ENCODE results near the gene FAS. TPM values are rescaled to one million over a fixed set of nuclear protein-coding genes. Genes with fewer than 3 reads are reported as not detected.

The FAS gene
- total RNA-seq, 6 donors from 2014 or later: 30.1 to 80.3 (median 44.4) TPM

DNA sequence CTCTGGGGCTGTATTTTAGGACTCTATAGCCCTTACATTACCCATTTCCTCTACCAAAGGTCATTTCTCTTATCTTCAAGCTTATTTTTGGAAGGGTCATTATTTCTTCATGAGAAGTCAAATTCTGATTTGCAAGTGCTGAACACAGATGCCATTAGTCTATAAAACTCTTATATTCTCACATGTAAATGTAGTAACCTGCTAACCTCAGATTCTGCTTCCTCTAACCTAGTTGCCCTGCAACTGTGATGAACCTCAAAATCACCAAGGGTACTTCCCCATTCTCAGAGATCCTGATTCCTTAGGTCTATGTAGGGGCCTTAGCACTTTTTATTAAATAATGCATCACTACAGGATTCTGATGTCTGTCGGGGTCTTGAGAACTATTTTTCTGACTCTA is 6.3 kb downstream of the FAS start:
- Histone ChIP-seq H3K4me3 (no peak overlapping the region), H3K36me3 (no peaks in the 10 kb centered on the region), H3K27me3 (no peaks in the 10 kb centered on the region), H3K4me1 (peaks cover 30 to 73% (median 47%) of the 10 kb centered on the region in 4 donors), H3K9me3 (no peaks in the 10 kb centered on the region), H3K27ac (peak overlapping the region in 2 of 4 donors; percentile 42 to 51)
- DNase-seq (no peak), ATAC-seq (ENCODE audit: low FRiP score in 2 of 2) (no peak)
- WGBS, 2 donors: 64 to 100% methylated on average over 1 of the region's 1 CpG
- no peak for TF ChIP-seq EP300 (IDR thresholded peaks at IDR 0.05)
- TF ChIP-seq, protein P1, sequence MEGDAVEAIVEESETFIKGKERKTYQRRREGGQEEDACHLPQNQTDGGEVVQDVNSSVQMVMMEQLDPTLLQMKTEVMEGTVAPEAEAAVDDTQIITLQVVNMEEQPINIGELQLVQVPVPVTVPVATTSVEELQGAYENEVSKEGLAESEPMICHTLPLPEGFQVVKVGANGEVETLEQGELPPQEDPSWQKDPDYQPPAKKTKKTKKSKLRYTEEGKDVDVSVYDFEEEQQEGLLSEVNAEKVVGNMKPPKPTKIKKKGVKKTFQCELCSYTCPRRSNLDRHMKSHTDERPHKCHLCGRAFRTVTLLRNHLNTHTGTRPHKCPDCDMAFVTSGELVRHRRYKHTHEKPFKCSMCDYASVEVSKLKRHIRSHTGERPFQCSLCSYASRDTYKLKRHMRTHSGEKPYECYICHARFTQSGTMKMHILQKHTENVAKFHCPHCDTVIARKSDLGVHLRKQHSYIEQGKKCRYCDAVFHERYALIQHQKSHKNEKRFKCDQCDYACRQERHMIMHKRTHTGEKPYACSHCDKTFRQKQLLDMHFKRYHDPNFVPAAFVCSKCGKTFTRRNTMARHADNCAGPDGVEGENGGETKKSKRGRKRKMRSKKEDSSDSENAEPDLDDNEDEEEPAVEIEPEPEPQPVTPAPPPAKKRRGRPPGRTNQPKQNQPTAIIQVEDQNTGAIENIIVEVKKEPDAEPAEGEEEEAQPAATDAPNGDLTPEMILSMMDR (IDR thresholded peaks at IDR 0.05): no peak
- TF ChIP-seq POLR2A (IDR thresholded peaks at IDR 0.05): no peak
- TF ChIP-seq POLR2AphosphoS5 (IDR thresholded peaks at IDR 0.05): no peak

DNA sequence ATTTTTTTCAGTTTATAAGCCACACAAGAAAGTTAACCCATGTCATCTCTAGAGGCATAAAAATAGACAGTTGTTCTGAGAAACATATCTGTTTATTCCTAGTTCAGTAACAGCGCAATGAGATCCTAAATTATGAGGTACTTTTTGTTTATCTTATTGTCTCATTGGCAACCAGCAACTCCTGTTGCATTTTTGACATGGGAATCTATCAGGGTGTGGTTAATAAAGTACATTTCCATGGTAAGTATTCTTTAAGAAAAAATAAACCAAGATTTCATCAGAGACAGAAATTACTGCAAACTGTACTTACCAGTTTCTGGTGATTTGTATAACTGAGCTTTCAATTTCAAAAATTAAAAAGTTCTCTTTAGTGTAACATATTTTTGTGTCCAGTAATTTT is 9.0 kb downstream of the FAS start:
- H3K27me3 ChIP-seq: no peaks in the 10 kb centered on the region
- H3K4me1 ChIP-seq: peaks cover 26 to 65% (median 49%) of the 10 kb centered on the region in 4 donors
- peak in 1 of 2 donors; percentile 72 for ATAC-seq (ENCODE audit: low FRiP score in 2 of 2)
- peaks cover 0 to 19% (median 9%) of the 10 kb centered on the region in 4 donors for H3K36me3 ChIP-seq
- TF ChIP-seq EP300 (IDR thresholded peaks at IDR 0.05) (no peak), POLR2A (IDR thresholded peaks at IDR 0.05) (no peak), POLR2AphosphoS5 (IDR thresholded peaks at IDR 0.05) (no peak)
- TF ChIP-seq, protein P1 (IDR thresholded peaks at IDR 0.05): no peak
- DNase-seq: no peak
- peak overlapping the region in 1 of 4 donors; percentile 4 for H3K4me3 ChIP-seq
- H3K27ac ChIP-seq: peak overlapping the region; percentile 27 to 77 (median 64)
- 29 to 33% methylated on average over 1 of the region's 1 CpG for WGBS, 2 donors
- no peaks in the 10 kb centered on the region for H3K9me3 ChIP-seq

DNA sequence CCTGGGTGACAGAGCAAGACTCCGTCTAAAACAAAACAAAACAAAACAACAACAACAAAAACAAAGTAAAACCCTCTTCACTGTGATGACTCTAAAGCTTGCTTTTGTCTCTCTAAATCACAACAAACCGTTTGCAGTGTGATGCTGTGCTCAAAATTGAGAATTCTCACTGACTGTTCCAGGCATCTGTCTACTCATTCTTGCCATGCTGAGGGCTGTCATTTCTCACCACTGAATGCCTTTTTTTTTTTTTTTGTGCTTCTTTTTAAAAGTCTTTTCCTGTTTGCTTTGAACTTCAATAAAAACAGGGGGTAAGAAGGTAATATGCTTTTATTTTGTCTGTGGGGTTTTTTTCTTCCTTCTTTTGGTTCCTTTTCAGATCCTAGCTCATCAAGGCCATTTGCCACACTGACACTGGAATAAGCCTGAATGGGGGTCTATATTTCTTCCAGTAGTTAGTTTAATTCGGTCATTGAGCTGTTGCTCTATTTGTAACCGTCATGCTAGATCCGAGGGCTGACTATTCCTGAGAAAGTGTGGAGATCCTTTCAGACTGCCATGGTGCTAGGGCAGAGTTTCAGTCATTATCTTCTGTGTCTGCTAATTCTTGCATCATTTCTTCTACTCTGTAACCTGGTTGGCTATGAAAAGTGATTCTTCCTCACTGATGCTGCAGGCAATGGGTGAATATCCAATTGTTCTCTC is 10.6 kb downstream of the FAS start:
- Histone ChIP-seq H3K4me3 (peak overlapping the region in 1 of 4 donors; percentile 21), H3K4me1 (peaks cover 16 to 50% (median 41%) of the 10 kb centered on the region in 4 donors), H3K36me3 (peaks cover 0 to 34% (median 9%) of the 10 kb centered on the region in 4 donors), H3K27me3 (no peaks in the 10 kb centered on the region), H3K27ac (peak overlapping the region; percentile 27 to 77 (median 61)), H3K9me3 (no peaks in the 10 kb centered on the region)
- DNase-seq (no peak), ATAC-seq (ENCODE audit: low FRiP score in 2 of 2) (peak in 1 of 2 donors; percentile 33)
- WGBS, 2 donors: 54 to 63% methylated on average over 5 of the region's 5 CpGs
- TF ChIP-seq POLR2A (IDR thresholded peaks at IDR 0.05) (no peak), POLR2AphosphoS5 (IDR thresholded peaks at IDR 0.05) (no peak), EP300 (IDR thresholded peaks at IDR 0.05) (no peak)
- TF ChIP-seq, protein P1 (IDR thresholded peaks at IDR 0.05): no peak

DNA sequence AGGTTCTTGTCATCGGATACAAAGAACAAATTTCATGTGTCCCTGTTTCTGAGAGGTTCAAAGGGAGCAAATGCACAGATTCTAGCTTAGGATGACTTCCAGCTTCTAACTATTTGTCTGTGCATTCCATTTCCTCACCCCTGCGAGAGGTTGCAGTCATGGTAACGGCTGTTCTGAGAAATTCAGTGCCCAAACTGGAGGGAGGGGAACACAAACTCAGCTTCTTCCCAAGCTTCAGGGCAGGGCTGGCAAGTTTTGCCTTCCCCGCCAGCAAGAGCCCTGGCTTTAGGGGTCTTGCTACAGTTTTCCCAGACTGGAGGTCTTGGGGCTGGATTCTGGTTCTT is 11.1 kb downstream of the FAS start:
- Histone ChIP-seq H3K4me1 (peaks cover 16 to 48% (median 39%) of the 10 kb centered on the region in 4 donors), H3K36me3 (peaks cover 0 to 39% (median 9%) of the 10 kb centered on the region in 4 donors), H3K27me3 (no peaks in the 10 kb centered on the region), H3K9me3 (no peaks in the 10 kb centered on the region), H3K4me3 (peak overlapping the region in 1 of 4 donors; percentile 21), H3K27ac (peak overlapping the region; percentile 27 to 77 (median 61))
- ATAC-seq (ENCODE audit: low FRiP score in 2 of 2): no peak
- DNase-seq: no peak
- TF ChIP-seq EP300 (IDR thresholded peaks at IDR 0.05) (no peak), POLR2A (IDR thresholded peaks at IDR 0.05) (no peak), POLR2AphosphoS5 (IDR thresholded peaks at IDR 0.05) (no peak)
- TF ChIP-seq, protein P1 (IDR thresholded peaks at IDR 0.05): no peak
- 43 to 57% methylated on average over 4 of the region's 4 CpGs for WGBS, 2 donors

Data from upper lobe of left lung (tissue), 6 donors.